ENCODE results near the gene PNKD.

PNKD gene

DNA sequence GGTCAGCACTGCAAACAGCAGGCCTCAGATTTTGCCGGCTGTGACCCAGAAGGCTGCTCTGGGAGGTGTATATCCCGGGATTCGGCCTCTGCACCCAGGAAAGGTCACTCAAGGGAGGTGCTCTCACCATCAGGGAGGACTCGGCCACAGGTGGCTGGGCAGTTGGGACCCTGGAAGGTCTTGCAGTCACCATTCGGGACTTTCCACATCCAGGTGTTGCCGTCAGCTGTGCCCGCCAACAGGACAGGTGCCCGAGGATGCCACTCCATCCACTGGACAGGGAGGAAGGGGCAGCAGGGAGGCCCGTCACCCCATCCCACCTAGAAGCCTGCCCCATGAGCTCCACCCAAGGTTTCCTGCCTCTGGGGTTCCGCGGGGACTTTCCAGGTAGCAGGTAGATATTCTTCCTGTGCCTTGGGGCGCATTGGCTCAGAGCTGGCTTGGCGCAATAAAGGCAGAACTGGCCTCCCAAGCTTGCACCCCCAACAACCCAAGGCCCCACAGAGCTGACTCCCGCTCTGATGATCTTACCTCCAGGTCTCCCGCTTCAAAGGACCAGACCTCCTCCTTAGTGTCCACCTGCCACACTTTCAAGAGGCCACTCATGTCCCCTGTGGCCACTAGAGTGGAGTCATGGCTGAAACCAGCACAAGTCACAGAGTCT lies 3.9 kb upstream of the PNKD start:
- no peak for TF ChIP-seq ZFX (IDR thresholded peaks at IDR 0.05; ENCODE audit: borderline replicate concordance)
- no peak for TF ChIP-seq CTCF (IDR thresholded peaks at IDR 0.05)
- no peak overlapping the region for H3K27ac ChIP-seq

DNA sequence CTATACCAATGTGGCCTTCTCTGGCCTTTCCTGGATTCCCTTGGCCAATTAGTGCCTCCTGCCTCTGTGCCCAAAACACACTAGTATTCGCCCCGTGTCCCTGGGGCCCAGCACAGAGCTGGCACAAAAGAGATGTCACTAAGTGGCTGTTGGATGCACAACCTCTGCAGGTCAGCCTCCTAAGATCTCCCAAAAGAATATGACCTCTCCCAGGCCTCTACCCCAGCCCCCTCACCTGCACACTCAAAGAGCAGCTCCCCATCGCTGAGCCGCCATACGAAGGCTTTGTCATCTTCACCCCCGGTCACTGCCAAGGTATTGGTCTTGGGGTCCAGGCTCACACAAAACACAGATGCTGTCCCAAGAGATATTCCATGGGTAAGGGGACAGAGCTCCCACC lies 3.1 kb upstream of the PNKD start:
- H3K27ac ChIP-seq, result no peak overlapping the region
- TF ChIP-seq CTCF (IDR thresholded peaks at IDR 0.05), result no peak
- TF ChIP-seq ZFX (IDR thresholded peaks at IDR 0.05; ENCODE audit: borderline replicate concordance), result no peak

DNA sequence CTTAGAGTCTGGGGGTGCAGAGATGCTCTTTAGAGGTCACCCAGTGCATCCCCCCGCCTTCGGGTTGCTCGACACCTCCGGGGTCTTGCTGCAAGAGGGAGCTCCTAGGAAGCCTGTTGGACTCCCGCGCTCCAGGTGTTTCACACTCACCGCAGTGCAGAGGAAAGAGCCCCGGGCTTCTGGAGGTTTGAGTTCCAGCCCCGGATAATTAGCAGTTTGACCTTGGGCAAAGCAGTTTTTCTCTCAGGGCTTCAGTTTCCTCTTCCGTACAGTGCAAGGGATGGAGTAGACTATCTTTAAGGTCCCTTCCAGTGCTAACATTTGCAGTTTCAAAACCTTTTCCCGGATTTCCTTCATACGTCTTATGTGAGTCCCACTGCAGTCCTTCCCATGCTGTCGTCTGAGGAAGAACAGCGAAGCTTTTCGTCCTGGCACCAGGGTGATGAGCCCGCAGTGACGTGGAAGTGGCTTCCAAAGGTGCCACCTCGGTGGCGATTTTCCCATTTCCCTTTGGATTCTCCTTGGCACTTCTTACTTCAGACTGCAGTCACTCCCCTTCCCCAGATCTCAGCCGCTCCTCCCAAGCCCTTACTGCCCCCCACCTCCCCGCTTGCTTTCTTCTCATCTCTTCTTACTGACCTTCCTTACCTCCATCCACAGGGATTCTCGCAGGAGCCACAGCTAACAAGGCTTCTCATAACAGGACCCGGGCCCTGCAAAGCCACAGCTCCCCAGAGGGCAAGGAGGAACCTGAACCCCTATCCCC lies 585 bp downstream of the PNKD start:
- no peak for TF ChIP-seq ZFX (IDR thresholded peaks at IDR 0.05; ENCODE audit: borderline replicate concordance)
- no peak for TF ChIP-seq CTCF (IDR thresholded peaks at IDR 0.05)
- peak overlapping the region; percentile 77 for H3K27ac ChIP-seq

DNA sequence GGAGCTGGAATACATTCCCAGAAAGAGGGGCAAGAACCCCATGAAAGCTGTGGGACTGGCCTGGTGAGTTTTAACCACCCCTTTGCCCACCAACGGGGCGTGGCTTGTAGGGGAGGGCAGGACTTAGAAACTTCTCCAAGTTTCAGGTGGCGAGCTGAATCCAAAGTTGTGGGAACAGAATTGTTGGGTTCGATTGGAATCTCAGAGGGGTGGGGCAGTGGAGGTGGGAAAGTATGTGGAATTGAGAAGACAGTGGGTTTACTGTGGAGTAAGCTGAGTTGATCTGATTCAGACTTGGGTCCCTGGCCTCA lies 1.1 kb downstream of the PNKD start:
- no peak for TF ChIP-seq CTCF (IDR thresholded peaks at IDR 0.05)
- no peak for TF ChIP-seq ZFX (IDR thresholded peaks at IDR 0.05; ENCODE audit: borderline replicate concordance)
- peak overlapping the region; percentile 77 for H3K27ac ChIP-seq

- TF ChIP-seq ZFX (IDR thresholded peaks at IDR 0.05; ENCODE audit: borderline replicate concordance) (no peak), CTCF (IDR thresholded peaks at IDR 0.05) (no peak)
- peak overlapping the region; percentile 77 for H3K27ac ChIP-seq
Measured at GRCh38 chr2:218271865-218272530, 1.7 kb downstream of the PNKD start.

GRCh38 chr2:218272531-218273212 lies 2.4 kb downstream of the PNKD start:
- H3K27ac ChIP-seq, result peak overlapping the region; percentile 77
- no peak for TF ChIP-seq ZFX (IDR thresholded peaks at IDR 0.05; ENCODE audit: borderline replicate concordance)
- TF ChIP-seq CTCF (IDR thresholded peaks at IDR 0.05), result peak; percentile 92

- H3K27ac ChIP-seq, result peak overlapping the region; percentile 77
Measured at GRCh38 chr2:218273214-218273907, 3.0 kb downstream of the PNKD start.

Data from 22Rv1 (cell line).